ENCODE results near the gene RNU1-1.
"Not testable (repeated sequence)": the region's sequence is repeated elsewhere in the genome, so short reads cannot be mapped to it uniquely, and the experiment has no call there.

- TF ChIP-seq CTCF (IDR thresholded peaks at IDR 0.05 in 2 of 3, conservative IDR thresholded peaks at IDR 0.05 in 1 of 3; ENCODE audit: insufficient read depth in 2 of 3, low read depth in 1 of 3, low read length in 3 of 3); POLR2A (conservative IDR thresholded peaks at IDR 0.05); ESRRA (IDR thresholded peaks at IDR 0.05; ENCODE audit: borderline replicate concordance, low read depth); ZSCAN29 (IDR thresholded peaks at IDR 0.05); HNRNPK (IDR thresholded peaks at IDR 0.05; ENCODE audit: low read depth, low read length, poor library complexity, severe bottlenecking); SMC3 (conservative IDR thresholded peaks at IDR 0.05; ENCODE audit: insufficient read depth, low read depth, low read length); HEY1 (CRISPR knock-in tag; IDR thresholded peaks at IDR 0.05; ENCODE audit: borderline replicate concordance); NFATC3 (IDR thresholded peaks at IDR 0.05); TBP (optimal IDR thresholded peaks at IDR 0.05; ENCODE audit: low read depth, low read length): not testable (repeated sequence)
Observed at GRCh38 chr1:16521679-16522078, 7.6 kb upstream of the RNU1-1 start.
